Measurements from ENCODE around the gene STIM1.

Gene STIM1

DNA sequence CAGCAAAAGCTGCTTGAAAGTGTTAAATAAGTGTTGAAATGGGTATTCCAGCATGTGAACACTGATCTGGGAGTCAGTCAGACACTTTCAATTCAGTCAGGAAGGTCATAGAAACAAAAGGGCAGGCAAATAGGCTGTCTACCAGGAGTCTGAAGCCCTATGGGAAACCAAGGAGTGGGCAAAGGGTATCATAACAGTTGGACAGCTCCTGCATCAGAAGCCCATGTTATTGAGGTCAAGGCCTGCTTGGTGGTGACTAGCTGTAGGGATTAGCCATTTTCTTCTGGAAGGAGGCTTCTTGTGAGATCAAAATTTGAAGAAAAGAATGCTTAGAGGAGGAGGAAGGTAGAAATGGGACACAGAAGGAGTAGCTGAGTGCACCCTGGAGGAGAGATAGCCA lies 97.3 kb downstream of the STIM1 start:
- no peak for DNase-seq (ENCODE audit: low spot score)

DNA sequence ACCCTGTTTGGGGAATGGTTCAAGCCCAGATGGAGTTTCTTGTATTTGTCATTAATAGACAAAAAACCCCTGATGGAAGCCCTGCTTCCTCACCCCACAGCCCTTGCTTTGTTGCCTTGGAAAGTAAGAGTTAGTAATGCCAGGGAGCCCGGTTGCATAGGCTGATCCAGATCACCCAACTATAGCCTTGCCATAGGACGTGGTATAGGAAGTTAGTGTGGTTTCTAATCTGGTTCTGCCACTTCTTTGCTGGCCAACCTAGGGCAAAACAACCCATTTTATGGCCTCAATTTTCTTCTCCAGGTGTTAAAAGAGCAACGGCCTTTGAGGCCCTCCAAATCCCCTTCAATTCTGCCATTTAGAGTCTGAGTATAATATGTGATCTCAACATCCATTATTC lies 97.9 kb downstream of the STIM1 start:
- DNase-seq (ENCODE audit: low spot score) = no peak

DNA sequence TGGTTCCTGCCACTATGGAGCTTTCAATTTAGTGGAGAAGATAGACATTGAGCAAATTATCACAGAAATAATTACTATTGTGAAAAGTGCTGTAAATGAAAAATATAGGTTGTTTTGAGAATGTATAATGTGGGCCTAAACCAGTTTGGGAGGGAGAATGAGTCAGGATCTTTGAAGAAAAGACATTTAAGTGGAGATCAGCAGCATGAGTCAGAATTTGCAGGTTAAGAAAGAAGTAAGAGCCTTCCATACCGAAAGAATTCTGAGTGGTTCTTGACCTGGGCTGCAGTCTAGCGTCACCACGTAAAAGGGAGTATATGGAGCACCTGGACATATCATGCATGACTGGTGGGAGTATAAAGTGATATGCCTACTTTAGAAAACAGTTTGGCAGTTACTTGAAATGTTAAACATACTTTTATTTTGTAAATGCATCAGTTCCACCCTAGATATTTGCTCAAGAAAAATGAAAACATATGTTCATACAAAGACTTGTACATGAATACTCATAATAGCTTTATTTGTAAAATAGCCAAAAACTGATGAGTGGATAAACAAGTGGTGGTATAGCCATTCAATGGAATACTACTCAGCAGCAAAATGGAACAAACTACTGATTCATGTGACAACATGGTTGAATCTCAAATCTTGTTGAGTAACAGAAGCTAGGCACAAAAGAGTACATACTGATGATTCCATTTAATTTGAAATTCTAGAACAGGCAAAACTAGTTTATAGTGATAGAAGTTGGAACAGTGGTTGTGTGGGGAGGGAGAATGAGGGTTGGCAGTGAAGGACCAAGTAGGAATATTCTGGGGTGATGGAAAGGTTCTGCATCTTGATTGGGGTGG lies 99.2 kb downstream of the STIM1 start:
- peak; percentile 52 for DNase-seq (ENCODE audit: low spot score)

DNA sequence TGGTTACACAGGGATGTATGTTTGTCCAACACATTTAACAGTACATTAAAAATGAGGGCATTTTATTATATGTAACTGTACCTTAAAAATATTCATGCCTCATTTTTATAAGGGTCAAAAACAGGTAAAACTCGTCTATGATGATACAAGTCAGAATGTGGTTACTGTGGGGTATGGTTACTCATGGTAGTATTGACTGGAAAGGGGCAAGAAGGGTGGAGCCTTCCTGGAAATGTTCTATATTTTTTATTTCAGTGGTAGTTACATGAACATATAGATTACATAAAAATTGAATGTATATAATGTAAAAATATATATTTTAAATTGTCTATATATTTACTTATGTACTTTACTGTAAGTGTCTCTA lies 99.8 kb downstream of the STIM1 start:
- DNase-seq (ENCODE audit: low spot score) = no peak

DNA sequence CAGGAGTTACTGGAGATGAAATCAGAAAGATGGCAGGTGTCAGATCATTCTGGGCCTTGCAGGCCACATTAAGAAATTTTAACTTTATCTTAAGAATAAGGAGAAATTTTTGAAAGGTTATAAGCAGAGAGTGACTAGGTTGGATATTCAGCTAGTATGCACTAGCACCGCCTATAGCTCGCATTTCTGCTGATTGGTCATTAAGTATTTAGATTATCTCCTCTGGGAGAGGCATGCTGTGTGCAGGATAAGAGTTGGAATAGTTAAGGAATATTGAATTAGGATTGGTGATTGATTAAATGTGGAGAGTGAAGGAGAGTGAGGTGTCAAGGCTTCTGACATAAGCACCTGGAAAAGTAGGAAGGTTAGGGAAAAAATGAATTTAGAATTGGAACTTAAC lies 100.6 kb downstream of the STIM1 start:
- no peak for DNase-seq (ENCODE audit: low spot score)

DNA sequence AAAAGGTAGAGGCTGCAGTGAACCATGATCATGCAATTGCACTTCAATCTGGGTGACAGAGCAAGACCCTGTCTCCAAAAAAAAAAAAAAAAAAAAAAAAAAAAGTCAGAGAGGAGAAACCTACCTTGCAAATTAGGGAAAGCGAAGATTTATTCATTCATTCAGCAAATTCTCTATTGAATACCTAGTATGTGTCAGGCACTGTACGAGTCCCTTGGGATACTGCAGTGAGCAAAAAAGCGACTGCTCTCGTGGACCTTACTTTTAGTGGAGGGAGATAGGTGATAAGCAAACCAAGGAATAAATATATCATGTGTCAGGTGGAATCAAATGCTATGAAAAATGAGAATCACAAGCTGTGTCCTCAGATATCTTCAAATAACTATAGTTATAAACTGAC lies 101.3 kb downstream of the STIM1 start:
- DNase-seq (ENCODE audit: low spot score) = no peak

DNA sequence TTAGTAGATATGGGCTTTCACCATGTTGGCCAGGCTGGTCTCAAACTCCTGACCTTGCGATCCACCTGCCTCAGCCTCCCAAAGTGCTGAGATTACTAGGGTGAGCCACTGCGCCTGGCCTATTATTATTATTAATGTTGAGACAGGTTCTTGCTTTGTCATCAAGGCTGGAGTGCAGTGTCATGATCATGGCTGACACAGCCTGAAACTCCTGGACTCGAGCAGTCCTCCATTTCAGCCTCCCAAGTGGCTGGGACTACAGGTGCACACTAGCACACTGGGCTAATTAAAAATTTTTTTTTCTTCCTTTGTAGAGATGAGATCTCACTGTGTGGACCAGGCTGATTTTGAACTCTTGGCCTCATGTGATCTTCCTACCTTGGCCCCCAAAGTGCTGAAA lies 102.0 kb downstream of the STIM1 start:
- DNase-seq (ENCODE audit: low spot score) = no peak

DNA sequence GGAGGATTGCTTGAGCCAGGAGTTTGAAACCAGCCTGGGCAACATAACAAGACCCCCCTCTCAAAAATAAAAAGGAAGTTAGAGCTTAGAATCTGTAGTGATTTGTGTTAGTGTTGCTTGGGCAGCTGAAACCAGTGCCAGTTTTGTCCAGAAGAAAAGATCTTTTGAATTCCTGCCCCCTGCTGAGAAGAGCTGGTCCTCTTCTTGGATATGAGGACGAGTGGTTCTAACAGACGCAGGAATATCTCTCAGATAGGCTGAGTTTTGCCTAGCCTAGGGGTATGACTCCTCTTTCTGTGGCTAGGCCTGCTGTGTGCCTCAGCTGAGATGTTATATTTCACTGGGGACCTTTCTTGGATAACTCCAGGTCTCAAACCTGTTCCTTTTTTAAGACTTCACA lies 102.8 kb downstream of the STIM1 start:
- DNase-seq (ENCODE audit: low spot score) = peak; percentile 31

DNA sequence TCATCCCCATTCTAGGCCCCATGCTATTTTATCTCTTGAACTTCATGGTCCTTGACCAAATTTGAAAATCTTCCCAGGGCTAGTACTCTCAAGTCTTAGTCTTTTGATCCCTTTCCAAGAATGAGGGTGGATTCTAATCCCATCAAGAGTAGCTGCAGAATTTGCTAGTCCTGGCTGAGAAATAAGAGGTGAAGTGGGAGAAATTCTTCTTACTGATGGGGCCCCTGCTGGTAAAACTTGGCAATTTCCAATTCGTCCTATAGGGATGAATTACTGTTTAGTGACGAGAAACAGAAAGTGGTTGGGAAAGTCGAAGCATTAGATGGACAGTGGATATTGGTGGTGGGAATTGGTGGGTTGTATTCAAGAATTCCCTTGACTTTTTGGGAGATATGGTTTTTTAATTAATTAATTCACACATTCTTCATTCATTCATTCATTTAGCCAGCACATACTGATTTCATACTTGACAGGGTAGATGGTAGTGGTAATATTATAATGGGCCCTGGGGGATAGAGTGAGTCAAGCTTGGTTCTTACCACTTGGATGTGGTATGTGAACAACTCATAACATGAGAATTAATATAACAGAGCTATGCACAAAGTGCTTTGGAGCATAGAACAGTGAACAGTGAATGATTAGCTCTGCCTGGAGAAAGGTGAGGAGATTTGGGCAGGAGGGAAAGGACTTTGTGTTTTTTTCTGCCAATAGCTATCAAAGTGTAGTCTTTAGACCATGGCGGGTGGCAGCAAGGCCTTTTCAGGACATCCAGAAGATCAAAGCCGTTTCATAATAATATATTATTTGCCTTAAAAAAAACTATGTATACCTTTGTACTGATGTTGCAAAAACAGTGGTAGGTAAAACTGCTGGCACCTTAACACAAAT lies 103.8 kb downstream of the STIM1 start:
- peak; percentile 95 for DNase-seq (ENCODE audit: low spot score)

DNA sequence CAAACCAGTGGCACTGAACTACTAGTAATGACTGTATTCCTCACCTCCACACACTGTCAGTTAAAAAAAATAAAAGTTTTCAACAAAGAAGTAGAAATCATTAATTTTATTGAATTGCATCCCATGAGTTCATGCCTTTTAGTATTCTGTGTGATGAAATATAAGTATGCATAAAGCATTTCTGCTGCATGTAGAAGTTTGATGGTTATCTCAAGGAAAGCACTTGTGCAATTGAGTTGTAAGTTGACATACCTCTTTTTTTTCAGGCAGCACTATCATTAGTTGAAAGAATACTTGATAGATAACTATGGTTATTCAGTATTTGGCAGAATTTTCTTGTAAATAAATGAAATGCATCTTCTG lies 104.4 kb downstream of the STIM1 start:
- DNase-seq (ENCODE audit: low spot score) = no peak

DNA sequence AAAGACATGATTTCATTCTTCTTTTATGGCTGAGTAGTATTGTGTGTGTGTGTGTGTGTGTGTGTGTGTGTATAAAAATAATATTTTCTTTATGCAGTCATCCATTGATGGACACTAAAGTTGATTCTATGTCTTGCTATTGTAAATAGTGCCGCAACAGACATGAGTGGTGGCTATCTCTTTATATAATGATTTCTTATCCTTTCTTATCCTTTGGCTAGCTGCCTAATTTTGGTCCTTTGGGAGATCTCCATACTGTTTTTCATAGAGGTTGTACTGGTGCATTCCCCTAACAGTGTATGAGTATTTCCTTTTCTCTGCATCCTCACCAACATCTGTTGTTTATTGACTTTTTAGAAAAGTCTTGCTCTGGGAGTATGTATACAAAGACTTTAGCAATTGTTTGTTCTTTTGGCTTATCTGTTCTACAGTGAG lies 107.0 kb downstream of the STIM1 start:
- DNase-seq (ENCODE audit: low spot score) = no peak

DNA sequence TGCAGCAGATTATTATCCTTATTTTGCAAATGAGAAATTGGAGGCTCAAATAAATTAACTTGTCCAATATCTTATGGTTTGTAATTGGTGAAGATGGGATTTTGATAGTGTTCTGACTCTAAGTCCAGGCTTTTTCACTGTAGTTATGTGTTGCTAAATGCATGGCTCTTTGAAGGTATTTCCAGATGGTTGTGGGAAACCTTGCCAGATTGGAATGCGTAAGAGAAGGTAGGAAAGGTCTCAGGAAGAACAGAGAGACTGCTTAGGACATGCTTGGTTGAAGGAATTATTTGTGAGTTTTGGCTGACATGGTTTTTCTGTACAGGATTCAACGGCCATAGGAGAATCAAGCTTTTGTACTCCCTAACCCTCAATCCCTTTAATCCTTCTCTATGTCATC lies 108.6 kb downstream of the STIM1 start:
- DNase-seq (ENCODE audit: low spot score) = peak; percentile 33

DNA sequence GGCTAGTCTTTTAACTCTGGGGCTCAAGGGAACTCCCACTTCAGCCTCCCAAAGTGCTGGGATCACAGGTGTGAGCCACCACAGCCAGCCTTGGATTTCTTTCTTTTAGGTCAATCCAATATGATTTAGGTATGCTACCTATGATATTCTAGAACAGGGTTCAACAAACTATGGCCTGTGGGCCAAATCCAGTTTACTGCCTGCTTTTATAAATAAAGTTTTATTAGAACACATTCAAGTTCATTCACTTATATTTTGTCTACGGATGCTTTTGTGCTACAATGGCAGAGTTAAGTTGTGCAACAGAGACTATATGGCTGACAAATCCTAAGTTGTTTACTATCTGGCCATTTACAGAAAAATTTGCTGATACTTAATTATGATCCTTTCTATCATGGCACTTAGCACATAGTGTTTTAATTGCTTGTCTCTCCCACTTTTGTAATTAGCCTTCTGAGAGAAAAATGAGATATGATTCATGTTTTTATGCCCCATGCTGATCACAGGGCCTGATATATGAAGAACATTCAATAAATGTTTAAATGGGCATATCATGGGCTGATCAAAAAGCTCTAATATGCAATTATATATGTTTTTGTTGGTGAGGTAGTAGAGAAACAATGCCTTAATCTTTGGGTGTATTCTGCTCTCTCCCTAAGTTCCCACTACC lies 109.6 kb downstream of the STIM1 start:
- no peak for DNase-seq (ENCODE audit: low spot score)

DNA sequence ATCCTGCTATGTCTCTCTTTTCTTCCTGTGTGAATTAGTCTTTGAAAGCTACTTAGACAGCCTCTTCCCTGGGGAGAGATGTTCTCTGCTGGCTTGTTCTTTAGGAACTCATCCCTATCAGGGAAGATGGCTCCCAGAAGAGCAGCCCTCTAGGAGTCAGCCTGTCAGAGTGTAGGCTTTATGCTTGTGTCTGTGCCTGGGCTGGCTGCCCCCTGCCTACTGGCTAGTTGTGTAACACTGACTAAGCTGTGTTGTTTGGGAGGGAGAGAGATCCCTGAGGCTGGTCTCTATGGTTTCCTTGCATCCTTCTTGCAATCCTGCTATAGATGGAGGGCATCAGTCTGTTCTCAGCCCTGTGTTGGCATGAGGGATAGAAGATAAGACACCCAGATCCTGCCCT lies 112.2 kb downstream of the STIM1 start:
- DNase-seq (ENCODE audit: low spot score) = no peak

DNA sequence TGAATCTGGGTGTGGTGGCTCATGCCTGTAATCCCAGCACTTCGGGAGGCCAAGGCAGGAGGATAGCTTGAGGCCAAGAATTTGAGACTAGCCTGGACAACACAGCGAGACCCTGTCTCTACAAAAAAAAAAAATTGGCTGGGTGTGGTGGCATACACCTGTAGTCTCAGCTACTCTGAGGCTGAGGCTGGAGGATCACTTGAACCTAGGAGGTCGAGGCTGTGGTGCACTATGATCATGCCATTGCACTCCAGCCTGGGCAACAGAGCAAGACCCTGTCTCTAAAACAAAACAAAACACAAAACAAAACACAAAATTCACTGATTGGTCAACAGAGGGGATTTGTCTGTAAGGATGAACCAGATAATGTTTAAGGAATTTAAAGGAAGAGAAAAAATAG lies 113.7 kb downstream of the STIM1 start:
- DNase-seq (ENCODE audit: low spot score) = no peak

DNA sequence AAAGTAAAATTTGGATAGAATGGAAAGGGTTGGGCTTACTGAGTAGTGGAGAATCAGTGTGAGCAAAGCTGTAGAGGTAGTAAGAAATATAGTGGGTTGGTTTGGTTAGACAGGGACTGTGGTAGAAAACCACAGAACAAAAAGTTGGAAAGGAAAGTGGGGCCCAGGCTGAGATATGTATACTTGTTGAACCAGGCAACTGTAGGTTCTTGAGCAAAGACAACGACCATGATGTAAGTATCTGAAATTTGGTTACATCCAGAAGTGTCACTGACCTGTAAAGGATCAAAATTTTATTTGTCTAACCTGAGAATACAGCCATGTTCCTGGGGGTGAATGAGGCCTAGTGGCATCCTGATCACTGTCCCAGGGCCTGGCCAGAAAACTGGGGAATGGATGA lies 114.1 kb downstream of the STIM1 start:
- DNase-seq (ENCODE audit: low spot score) = no peak

DNA sequence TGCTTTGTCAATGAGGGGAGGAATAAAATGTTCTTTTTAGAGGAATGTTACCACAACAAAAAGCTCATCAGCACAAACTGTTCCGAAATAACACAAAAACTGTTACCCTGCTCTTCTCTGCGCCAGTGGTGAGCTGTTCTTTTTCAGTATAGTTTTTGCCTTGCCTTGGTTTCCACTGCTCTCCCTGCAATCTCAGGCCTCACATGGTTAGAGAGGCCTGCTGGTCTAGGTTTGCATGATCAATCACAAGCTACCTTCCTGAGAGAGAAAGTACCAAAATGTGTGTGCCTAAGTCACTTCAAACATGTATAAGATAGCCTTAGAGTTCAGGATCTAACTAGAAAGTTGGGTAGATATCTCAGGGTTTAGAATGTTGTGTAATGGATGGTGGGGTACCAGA lies 114.6 kb downstream of the STIM1 start:
- no peak for DNase-seq (ENCODE audit: low spot score)

DNA sequence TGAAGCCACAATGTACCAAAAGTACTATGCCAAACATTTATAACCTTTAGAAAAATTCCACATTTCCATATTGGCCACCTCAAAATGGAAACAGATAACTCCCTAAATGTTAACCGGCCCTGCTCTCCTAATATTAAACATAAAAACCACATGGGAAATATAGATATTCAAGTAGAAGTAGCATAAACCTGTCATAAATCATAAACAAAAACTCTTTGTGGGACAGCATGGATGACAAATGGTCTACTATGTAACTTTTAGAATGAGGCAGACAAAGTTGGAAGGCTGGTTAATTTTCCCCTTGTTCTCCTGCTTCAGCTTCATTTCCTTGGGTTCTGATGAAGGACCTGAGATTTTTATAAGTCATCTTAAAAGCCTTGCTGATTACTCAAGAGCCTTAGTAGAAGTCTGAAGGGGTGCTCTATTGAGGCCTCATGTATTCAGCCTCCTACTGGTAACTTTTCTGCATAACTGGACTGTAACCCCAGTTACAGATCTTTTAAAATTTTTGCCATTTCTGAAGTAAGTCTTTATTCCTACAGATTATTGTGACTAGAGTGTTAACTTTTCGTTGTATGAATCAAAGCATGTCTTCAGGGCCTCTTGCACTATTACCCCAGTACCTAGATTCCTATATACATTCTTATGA lies 116.4 kb downstream of the STIM1 start:
- DNase-seq (ENCODE audit: low spot score) = no peak

DNA sequence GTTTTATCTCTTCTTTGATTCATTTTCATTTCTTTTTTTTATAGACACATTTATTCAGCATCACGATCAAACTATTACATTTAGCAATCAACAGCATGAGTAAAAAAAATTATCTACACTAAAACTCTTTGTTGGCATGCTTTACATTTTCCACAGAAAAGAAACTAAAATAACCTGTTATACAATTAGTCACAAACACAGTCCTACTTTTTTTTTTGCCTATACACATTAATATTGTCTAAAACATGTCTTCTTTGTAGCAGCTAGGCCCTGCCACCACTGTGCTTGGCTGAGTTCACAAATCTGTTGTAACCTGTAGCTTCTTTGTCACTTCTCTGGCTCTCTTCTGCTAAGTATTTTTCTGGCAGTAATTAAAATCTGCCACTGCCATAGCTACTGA lies 117.0 kb downstream of the STIM1 start:
- DNase-seq (ENCODE audit: low spot score) = no peak

DNA sequence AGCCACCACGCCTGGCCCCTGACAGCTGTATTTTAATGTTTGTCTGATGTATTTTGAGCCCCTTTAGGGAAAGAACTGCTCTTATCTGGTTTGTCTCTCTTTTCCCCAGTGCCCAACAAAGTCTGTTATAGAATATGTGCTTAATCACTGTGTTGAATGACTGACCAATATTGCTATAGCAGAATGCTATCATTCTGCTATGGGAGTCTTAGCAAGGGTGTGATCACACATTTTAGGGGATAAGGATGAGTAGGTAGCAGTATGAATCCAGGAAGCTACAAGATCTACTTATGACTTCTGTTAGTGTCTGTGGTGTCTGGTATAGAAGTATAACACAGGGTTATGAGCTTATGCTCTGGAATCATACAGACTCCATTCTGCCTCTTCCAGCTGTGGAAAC lies 121.6 kb downstream of the STIM1 start:
- DNase-seq (ENCODE audit: low spot score) = no peak

DNA sequence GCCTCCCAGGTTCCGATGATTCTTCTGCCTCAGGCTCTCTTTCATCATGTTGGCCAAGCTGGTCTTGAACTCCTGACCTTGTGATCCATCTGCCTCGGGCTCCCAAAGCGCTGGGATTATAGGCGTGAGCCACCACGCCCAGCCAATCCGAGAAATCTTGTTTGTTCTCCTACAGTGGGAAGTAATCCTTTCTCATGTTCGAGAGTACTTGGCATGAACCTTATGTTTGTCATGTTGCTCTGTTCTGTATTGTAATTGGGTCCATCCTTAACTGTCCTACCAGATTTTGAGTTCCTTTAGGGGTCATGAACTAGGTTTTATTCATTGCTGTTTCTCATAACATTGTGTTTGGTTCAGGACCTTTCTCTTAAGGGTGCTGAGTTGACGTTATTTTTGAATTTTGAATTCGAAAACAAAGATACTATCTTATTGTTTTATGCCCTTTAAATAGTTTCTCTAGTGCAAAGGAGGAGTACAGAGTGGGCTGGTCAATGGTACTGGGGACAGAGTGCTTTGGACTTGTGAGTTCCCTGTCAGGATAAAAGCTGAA lies 125.7 kb downstream of the STIM1 start:
- no peak for DNase-seq (ENCODE audit: low spot score)

DNA sequence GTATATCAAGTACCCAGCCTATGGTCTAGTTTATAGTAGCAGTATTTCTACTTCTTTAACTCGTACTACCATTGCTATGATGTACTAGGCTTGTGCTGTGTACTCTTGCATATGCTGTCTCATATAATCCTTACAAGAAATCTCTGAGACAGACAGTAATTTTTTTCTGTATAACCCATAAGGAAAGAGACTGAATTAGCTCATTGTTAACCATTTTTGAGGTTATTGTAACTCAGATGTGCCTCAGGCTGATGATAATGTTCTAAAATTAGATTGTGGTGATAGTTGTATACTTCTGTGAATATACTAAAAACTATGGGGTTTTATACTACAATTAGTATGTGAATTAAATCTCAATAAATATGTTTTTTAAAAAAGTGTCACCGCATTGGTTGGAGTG lies 127.0 kb downstream of the STIM1 start:
- no peak for DNase-seq (ENCODE audit: low spot score)
